ENCODE data around the gene ZSCAN20.

Gene ZSCAN20

DNA sequence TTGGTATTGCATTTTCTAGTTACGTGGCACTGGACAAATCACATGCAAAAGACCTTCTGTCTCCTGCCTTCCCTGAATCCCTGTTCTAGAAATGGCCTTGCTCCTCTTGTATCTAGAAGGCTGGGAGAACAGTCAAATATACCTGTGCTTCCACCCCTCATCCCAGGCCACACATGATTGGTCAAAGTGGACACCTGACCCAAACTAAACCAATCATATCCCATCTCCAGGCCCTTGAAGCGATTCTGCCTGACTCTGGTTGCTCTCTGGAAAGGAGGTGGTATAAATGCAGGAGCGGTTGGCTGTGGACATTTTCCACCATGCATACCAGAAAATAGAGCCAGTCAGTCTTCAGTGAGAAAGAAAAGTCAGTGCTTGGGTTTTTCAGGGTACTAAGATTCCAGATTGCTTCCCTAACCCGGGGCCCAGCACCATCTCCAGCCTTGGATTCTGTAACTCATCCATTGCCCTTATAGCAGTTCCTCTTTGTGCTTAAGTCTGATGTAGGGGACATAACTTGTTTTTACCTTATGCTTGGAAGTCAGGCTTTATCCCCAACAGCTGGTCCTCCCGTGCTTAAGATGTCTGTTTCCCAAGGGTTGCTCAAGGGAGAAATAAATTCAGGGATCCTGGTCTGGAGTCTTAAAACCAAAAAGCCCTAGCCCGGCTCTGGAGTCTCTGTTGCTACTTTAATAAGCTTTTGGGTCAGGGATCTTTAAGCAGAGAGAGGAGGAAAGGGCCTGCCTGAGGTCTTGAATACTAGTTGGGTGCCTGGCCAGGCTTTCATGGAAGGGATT lies 33.9 kb upstream of the ZSCAN20 start:
- Histone ChIP-seq H3K9me3 (ENCODE audit: control insufficient read depth, low read length) (no peaks in the 10 kb centered on the region), H3K4me3 (ENCODE audit: low read depth, low read length) (no peak overlapping the region), H3K4me1 (peaks cover 15% of the 10 kb centered on the region), H3K27ac (no peak overlapping the region), H3K9ac (no peak overlapping the region), H3K79me2 (no peaks in the 10 kb centered on the region), H3K36me3 (ENCODE audit: control insufficient read depth, insufficient read depth, low read length) (no peaks in the 10 kb centered on the region), H3K27me3 (ENCODE audit: control insufficient read depth, insufficient read depth, low read length) (no peaks in the 10 kb centered on the region), H3K4me2 (ENCODE audit: low read length) (no peak overlapping the region), H2AFZ (no peak overlapping the region)
- TF ChIP-seq, protein P1, sequence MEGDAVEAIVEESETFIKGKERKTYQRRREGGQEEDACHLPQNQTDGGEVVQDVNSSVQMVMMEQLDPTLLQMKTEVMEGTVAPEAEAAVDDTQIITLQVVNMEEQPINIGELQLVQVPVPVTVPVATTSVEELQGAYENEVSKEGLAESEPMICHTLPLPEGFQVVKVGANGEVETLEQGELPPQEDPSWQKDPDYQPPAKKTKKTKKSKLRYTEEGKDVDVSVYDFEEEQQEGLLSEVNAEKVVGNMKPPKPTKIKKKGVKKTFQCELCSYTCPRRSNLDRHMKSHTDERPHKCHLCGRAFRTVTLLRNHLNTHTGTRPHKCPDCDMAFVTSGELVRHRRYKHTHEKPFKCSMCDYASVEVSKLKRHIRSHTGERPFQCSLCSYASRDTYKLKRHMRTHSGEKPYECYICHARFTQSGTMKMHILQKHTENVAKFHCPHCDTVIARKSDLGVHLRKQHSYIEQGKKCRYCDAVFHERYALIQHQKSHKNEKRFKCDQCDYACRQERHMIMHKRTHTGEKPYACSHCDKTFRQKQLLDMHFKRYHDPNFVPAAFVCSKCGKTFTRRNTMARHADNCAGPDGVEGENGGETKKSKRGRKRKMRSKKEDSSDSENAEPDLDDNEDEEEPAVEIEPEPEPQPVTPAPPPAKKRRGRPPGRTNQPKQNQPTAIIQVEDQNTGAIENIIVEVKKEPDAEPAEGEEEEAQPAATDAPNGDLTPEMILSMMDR (IDR thresholded peaks at IDR 0.05) = no peak

DNA sequence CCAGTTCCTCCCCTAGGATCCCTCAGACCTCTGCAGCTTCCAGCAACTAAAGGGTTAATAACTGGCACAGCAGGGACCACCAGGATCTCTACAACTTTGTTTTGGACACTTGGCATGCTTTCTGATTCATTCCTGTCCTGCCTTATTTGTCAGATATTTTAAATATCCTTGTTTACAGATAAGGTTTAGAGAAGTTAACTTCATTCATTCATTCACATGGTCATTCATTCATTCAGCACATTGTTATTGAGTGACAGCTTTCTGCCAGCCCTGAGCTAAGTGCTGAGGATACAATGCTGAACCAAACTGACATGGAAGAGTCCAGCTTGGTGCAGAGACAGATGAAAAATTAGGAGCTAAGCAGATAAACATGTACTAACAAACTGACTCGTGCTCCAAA lies 32.8 kb upstream of the ZSCAN20 start:
- Histone ChIP-seq H3K27me3 (ENCODE audit: control insufficient read depth, insufficient read depth, low read length) (no peaks in the 10 kb centered on the region), H3K4me3 (ENCODE audit: low read depth, low read length) (no peak overlapping the region), H3K9ac (no peak overlapping the region), H3K4me1 (peaks cover 13% of the 10 kb centered on the region), H3K4me2 (ENCODE audit: low read length) (no peak overlapping the region), H3K79me2 (no peaks in the 10 kb centered on the region), H3K36me3 (ENCODE audit: control insufficient read depth, insufficient read depth, low read length) (no peaks in the 10 kb centered on the region), H3K9me3 (ENCODE audit: control insufficient read depth, low read length) (no peaks in the 10 kb centered on the region), H2AFZ (no peak overlapping the region), H3K27ac (no peak overlapping the region)
- TF ChIP-seq, protein P1 (IDR thresholded peaks at IDR 0.05) = no peak

DNA sequence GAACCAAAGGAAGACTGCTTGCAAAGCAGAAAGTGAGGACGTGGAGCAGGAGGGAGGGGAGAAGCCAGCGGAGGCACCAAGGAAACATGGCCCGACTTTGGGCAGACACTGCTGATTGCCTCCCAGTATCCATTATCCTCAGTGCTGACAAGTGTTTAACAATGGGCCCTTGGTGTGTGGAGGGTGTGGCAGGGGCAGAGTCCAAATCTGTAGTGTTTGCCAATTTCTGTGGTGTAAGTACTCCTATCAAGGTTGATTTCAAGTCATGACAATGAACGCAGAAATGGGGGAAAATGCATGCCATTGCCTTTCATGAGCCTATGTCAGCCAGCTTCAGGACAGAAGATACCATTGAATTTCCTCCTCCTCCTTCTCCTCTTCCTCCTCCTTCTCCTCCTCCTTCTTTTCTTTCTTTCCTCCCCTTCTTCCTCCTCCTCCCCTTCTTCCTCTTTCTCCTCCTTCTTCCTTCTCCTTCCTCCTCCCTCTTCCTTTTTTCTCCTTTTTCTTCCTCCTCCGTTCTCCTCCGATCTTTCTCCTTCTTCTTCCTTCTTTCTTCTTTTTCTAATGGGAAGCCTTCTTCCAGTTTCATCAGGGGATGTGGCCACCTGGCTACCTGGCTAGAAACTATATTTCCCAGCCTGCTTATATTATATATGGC lies 31.2 kb upstream of the ZSCAN20 start:
- Histone ChIP-seq H3K27ac (no peak overlapping the region), H3K4me1 (peaks cover 9% of the 10 kb centered on the region), H3K4me2 (ENCODE audit: low read length) (no peak overlapping the region), H3K36me3 (ENCODE audit: control insufficient read depth, insufficient read depth, low read length) (no peaks in the 10 kb centered on the region), H3K79me2 (no peaks in the 10 kb centered on the region), H3K4me3 (ENCODE audit: low read depth, low read length) (no peak overlapping the region), H3K27me3 (ENCODE audit: control insufficient read depth, insufficient read depth, low read length) (no peaks in the 10 kb centered on the region), H3K9me3 (ENCODE audit: control insufficient read depth, low read length) (no peaks in the 10 kb centered on the region), H3K9ac (no peak overlapping the region), H2AFZ (no peak overlapping the region)
- TF ChIP-seq, protein P1 (IDR thresholded peaks at IDR 0.05) = no peak

DNA sequence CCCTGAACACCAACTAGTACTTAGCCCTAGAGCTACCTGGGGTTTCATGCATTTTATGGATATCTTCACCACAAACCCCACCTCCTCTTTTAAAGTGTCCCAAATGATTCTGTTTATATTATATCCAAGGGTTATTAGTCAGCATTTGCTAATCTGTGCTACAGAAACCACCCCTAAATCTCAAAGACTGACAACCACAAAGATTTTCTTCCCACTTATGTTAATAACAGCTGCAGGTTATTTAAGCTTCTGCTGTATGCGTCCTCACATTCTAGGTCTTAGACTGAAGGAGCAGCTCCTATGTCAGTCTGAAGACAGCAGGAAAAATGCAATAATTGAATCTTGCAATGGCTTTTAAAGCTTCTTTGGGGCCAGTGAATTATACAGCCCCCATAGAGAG lies 30.3 kb upstream of the ZSCAN20 start:
- Histone ChIP-seq H3K4me3 (ENCODE audit: low read depth, low read length) (no peak overlapping the region), H3K27me3 (ENCODE audit: control insufficient read depth, insufficient read depth, low read length) (no peaks in the 10 kb centered on the region), H3K4me1 (peaks cover 6% of the 10 kb centered on the region), H3K27ac (no peak overlapping the region), H3K9me3 (ENCODE audit: control insufficient read depth, low read length) (no peaks in the 10 kb centered on the region), H3K4me2 (ENCODE audit: low read length) (no peak overlapping the region), H3K36me3 (ENCODE audit: control insufficient read depth, insufficient read depth, low read length) (no peaks in the 10 kb centered on the region), H3K9ac (no peak overlapping the region), H2AFZ (no peak overlapping the region), H3K79me2 (no peaks in the 10 kb centered on the region)
- TF ChIP-seq, protein P1 (IDR thresholded peaks at IDR 0.05) = no peak

Measured in parathyroid adenoma (tissue), 2 donors.